NCI-H2227 (cell line): ENCODE results near the gene TCFL5.
A peak's percentile ranks its signal among the peaks of the same experiment; 100 is the strongest.

Experiments
- DNase-seq: peaks from one replicate; lab custom pipeline; 2025; ENCODE audit not compliant: unreplicated experiment; lab: John Stamatoyannopoulos, UW

The TCFL5 gene

DNA sequence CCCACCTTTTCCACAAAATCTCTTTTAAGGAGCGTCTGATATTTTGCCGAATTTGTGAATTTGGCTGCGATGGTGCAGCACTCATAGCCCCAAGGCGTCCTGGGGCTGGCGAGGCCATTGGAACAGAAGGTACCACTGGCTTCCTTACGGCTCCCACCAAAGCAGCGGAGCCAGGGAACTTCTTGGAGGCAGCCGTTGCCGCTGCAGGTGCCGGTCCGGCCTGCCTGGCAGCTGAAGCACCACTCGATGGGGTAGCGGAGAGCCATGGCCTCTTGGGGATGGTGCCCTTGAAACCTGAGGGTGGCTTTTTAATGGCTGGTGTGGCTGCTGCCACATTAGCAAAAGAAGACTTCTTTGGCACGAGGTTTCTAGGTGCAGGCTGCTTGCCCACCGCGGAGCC is 34.9 kb upstream of the TCFL5 start:
- DNase-seq: no peak

GRCh38 chr20:62895539-62895938 is 33.9 kb upstream of the TCFL5 start:
- no peak for DNase-seq

DNA sequence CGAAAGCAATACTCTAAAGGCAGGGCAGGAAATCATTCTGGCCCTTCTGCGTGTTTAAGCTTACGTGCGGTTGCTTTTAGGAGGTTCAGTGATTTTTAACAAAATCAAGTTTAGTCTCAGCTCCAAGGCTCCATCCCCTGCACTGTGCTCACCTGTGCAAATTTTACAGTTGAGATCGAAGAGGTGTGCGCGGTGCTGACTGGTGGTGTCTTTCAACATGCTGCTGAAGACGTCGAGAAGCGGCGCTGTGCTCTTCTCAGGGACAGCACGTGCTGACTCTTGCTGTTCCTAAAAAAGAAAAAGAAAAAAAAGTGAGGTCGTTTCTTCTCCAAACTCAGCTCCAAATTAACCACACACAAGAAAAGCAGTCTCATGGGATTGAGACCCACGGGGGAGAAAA is 32.6 kb upstream of the TCFL5 start:
- DNase-seq: no peak

DNA sequence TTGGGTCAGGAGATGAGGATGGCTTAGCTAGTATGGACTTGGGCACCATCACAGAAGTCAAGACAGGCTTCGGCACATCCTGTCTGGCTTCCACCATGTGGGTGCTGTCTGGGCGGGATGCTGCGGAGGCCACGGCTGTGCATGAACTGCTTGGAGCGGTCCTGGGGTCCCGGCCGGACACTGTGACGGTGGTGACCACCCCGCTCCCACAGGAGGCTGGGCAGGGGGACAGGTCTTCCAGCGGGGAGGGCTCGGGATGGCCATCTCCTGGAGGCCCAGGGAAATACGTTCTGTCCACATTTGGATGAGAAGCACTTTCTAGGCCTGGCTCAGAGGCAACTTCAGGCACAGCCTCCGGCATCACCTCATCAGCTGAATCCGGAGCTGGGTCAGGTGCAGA is 32.1 kb upstream of the TCFL5 start:
- DNase-seq: no peak

DNA sequence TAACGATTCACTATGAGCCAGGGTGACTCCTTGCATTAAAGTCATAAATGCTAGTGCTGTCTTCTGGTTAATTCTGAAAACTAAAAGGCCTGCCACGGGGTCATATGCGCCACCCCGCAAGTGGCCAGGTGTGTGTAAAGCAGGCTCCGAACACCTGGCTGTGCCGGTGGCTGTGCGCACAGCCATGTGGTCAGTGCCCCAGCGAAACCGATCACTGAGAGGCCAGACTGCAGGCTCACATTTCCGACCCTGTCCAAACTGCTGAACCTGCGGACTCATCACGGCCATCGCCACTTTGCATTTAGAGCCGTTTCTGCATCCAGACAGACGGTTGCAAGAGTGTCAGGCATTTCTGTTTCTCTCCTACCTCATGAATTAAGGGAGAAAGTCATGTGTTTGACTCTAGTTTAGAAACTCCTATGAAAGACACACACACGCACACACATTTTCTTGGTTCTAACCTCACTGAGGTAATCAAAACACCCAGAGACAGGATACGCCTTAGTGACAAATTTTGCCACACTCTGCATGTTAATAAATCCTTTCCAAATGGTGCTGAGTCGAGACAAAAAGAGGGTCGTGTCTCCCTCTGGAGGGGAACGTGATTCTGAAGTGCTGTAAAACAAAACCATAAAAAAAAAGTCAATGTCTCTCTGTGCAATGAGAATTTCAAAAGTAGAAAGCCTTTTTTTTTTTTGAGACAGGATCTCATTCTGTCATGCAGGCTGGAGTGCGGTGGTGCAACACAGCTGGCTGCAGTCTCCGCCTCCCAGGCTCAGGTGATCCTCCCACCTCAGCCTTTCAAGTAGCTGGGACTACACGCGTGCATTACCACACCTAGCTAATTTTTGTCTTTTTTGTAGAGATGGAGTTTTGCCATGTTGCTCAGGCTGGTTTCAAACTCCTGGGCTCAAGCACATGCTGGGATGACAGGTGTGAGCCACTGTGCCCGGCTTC is 31.0 kb upstream of the TCFL5 start:
- DNase-seq: no peak

DNA sequence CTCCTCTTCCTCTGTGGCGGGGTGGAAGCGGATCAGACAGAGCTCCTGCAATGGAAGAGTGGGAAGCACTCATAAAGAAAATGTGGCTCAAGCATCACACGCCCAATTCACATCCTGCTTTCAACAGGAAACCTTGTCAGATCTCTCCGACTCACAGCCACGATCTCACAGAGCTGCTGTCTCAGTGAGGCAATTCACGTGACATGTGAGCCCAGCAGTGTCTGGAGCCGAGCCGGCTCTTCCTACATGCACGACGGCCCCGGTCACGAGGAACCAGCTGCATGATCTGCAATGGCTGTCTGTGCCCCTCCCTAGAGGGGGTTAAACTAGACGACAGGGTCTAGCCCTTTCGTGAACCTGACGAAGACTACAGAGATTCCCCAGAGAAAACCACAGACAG is 29.5 kb upstream of the TCFL5 start:
- DNase-seq: no peak

GRCh38 chr20:62890444-62890843 is 28.8 kb upstream of the TCFL5 start:
- DNase-seq: no peak

GRCh38 chr20:62889871-62890270 is 28.2 kb upstream of the TCFL5 start:
- DNase-seq: no peak

- no peak for DNase-seq
These were observed 27.8 kb upstream of the TCFL5 start for GRCh38 chr20:62889411-62889810.

DNA sequence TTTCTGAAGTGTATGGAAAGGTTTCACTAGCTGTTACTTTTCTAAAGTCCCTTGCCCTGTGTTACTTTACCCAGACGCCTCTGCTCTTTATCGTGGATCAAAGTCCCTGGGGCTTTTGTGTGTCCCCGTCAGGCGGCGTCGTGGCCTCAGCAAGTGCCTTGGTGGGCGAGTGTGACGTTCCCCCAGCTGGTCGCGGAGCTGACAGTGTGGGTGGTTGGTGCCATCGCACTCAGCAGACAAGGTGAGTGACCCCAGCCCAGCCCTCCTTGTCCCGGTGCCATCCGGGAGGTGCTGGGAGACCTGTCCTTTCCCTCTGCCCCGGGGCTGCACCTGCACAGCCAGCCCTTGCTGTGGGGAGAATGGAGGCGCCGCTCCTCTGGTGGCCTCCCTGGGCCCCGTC is 27.3 kb upstream of the TCFL5 start:
- DNase-seq: no peak

GRCh38 chr20:62888406-62888805 is 26.8 kb upstream of the TCFL5 start:
- no peak for DNase-seq

- DNase-seq: no peak
These were observed 26.2 kb upstream of the TCFL5 start for GRCh38 chr20:62887860-62888239.

DNA sequence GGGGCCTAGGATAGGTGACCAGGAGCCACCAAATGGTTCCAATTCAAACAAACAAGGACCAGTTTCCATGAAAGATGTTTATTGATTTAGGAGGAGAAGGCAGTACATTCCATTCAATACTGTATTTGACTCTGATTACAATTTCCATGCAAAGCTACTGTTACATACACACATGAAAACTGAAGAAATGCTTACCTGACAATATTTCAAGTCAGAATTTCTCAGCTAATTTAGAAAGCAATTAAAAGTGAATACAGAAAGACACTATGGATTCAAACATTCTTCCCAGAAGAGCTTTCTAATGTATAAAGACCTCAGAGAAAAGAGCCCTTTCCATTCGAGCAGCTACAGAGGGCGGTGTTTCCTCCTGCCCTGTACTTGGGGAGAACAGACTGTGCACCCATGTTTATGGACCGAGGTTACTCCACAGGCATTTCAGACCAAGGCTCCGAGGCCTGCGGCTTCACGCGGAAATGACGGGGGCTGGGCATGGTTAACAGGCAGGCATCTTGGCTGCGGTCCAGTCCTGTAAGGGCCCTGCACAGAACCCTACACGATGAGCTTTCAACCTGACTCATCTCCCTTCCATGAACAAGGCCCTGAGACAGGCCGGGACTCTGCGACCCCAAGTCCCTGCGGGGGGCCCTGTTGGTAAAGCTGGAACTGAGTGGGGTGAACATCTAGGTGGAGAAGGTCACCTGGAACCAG is 25.7 kb upstream of the TCFL5 start:
- DNase-seq: peak; percentile 43

- no peak for DNase-seq
These were observed 25.1 kb upstream of the TCFL5 start for GRCh38 chr20:62886709-62887058.

DNA sequence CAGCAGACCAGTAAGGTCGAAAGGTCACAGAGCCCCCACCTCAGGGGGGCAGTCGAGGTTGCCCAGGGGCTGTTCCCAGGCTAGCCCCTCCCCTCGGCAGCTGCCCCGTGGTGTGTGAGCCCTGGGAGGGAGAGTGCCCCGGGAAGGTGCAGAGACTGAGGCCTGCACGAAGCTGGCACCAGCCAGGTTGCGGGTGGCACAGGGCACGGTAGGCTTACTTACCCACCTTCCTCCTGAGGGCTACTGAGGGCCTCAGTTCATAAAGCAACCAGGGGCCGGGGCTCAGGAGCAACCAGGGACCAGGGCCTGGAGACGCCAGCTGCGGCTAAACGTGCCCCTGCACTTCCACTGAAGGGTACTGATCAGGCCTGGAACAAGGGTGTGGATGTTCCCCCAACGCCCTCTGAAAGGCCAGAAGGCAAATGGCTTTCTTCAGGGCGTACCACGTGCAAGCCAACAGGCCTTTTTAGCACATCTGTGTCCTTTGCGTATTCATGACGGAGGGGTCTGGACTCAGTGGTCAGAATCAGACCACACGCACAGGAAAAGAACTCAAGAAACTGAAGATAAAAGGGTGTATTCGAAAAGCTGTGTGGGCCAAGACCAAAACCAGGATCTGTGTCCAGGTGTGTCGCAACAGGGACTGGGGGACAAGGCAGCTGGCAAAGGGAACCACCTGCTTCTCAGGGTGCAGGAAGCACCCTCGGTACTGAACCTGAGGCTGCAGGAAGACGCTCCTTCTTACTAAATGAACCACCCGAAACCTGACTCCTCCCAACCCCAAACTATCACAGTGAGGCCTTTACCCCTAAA is 24.5 kb upstream of the TCFL5 start:
- DNase-seq: no peak

DNA sequence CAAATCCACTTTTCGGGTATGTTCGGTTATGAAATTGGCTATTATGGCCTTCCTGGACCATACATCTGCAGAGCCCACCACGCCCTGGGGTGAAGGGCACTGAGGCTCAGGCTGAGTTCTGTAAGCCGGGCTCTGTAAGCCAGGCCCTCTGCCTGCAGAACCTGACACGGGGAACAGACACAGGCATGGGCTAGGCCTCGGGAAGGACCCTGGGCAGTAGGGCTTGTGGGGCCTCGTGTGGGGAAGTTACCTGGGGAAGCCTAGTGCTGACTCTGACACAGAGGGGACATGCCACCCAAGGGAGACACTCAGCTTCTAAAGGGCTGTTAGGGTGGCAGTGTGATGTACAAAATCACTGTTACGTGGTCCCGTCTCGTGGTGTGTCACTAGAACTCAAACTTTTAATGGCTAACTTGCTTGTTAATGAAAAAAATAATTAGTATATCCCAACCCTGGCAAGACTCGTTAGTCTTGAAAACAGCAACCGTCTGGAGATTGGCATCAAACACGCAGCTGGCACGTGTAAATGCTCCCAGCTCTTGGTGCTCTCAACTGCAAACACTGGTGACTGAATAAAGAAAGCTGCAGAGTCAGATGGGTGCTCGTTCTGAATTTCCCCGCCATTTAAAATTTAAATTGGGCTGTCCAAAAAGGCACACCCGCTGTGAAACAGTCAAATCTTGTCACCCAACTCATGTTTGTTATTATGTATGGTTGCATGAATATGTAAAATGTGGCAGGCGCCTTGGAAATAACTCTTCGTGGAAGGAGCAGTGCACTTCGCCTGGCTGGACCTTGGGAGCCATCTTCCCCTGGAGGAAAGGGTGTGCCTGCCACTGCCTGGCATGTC is 23.6 kb upstream of the TCFL5 start:
- DNase-seq: no peak

DNA sequence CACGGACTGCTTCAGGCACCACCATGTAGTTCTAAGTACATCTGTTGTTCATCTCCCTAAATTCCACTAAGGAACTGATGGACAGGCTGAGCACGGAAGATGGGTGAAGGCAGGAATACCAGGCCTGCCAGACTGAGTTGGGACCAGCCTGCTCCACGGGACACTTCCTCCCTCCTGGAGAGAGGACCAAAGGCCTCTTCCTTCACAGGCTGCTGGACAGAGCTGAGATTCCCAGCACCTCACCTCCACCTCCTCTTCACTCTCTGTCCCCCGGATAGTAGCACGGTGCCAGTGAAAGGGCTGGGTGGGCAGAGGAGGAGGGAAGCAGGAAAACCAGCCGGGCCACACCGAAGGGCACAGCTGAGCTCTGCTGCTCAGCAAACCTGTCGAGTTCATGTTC is 22.9 kb upstream of the TCFL5 start:
- DNase-seq: no peak

GRCh38 chr20:62882426-62882825 is 20.8 kb upstream of the TCFL5 start:
- DNase-seq: no peak

- no peak for DNase-seq
These were observed 20.2 kb upstream of the TCFL5 start for GRCh38 chr20:62881662-62882395.
